Measurements from ENCODE around the gene CRMP1. TPM values are rescaled to one million over a fixed set of nuclear protein-coding genes. Genes with fewer than 3 reads are reported as not detected.

CRMP1 gene
- total and polyA plus RNA-seq, 2 experiments from 2014 or later = 1.3 TPM; not detected in 1

DNA sequence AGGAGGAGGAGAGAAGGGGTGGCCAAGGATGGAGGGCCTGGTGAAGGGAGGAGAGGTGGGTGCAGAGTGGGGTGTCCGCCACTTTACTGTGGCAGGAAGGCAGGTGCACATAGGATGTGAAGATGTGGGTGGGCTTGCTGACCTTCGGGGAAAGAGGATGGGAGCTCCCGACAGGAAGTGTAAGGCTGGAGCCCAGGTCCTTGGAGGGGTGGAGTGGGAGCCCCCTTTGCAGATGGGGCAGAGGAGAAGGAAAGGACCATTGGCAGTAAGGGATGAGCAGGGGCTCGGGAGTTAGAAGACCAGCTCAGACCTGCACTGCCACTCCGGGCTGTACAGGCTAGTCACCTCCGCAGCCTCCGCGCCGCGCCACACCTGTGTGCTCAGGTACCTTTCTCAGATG, 92.4 kb downstream of the CRMP1 start:
- Histone ChIP-seq H3K9me2 (ENCODE audit: insufficient read depth) (no peaks in the 10 kb centered on the region), H3F3A (ENCODE audit: insufficient read depth) (no peaks in the 10 kb centered on the region), H3K36me3 (ENCODE audit: low read depth) (peaks cover 43% of the 10 kb centered on the region), H3K4me1 (ENCODE audit: insufficient read depth) (no peaks in the 10 kb centered on the region), H3K27ac (no peak overlapping the region), H2AFZ (no peak overlapping the region), H3K9me3 (ENCODE audit: low read depth) (no peaks in the 10 kb centered on the region), H3K79me2 (ENCODE audit: insufficient read depth) (no peaks in the 10 kb centered on the region), H3K9ac (no peak overlapping the region), H3K27me3 (replicated peaks; ENCODE audit: insufficient read depth) (no peaks in the 10 kb centered on the region), H3K4me3 (no peak overlapping the region), H4K20me1 (ENCODE audit: insufficient read depth) (no peaks in the 10 kb centered on the region), H3K4me2 (ENCODE audit: unreplicated experiment) (no peak overlapping the region)
- in situ Hi-C loops (cut with MboI) = loop anchor here (25.0 kb wide), 1 partner anchor 763 kb away; no protein-coding TSS in a partner anchor
- TF ChIP-seq EZH2 (IDR thresholded peaks at IDR 0.05; ENCODE audit: insufficient read depth, poor library complexity, severe bottlenecking) = no peak
- TF ChIP-seq EZH2phosphoT487 (IDR thresholded peaks at IDR 0.05; ENCODE audit: insufficient read depth, low read depth) = no peak
- WGBS, 2 experiments (ENCODE audit: low coverage in 1 of 2, low lambda C conversion rate in 2 of 2, missing lambda C conversion rate in 2 of 2) = 96 to 97% methylated on average over 9 to 10 of the region's 10 CpGs
- DNase-seq = no peak

DNA sequence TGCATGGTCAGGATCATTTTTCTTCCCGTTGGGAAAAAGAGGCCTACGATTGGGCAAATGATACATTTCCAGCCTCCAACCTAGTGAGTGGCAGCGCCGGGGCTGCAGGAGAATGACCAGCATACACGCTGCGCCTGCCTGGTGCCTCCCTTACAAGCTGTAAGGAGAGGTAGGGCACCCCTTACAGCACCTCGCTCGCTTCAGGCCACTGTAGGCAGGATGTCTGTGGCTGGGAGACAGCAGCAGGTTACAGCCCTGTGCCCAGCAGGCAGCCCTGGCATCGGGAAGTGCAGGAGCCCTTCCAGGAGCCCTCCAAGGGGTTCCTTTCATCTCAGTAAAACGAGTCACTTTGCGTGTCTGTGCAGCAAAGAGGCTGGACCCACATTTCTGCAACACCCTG, 93.5 kb downstream of the CRMP1 start:
- Histone ChIP-seq H3K4me1 (ENCODE audit: insufficient read depth) (no peaks in the 10 kb centered on the region), H3K79me2 (ENCODE audit: insufficient read depth) (no peaks in the 10 kb centered on the region), H4K20me1 (ENCODE audit: insufficient read depth) (no peaks in the 10 kb centered on the region), H3K36me3 (ENCODE audit: low read depth) (peaks cover 52% of the 10 kb centered on the region), H3K9ac (no peak overlapping the region), H3K4me3 (no peak overlapping the region), H3F3A (ENCODE audit: insufficient read depth) (no peaks in the 10 kb centered on the region), H3K9me2 (ENCODE audit: insufficient read depth) (no peaks in the 10 kb centered on the region), H3K27me3 (replicated peaks; ENCODE audit: insufficient read depth) (no peaks in the 10 kb centered on the region), H3K4me2 (ENCODE audit: unreplicated experiment) (no peak overlapping the region), H2AFZ (no peak overlapping the region), H3K9me3 (ENCODE audit: low read depth) (no peaks in the 10 kb centered on the region), H3K27ac (no peak overlapping the region)
- no peak for DNase-seq
- in situ Hi-C loops (cut with MboI) = no loop called here
- TF ChIP-seq EZH2phosphoT487 (IDR thresholded peaks at IDR 0.05; ENCODE audit: insufficient read depth, low read depth) = no peak
- no peak for TF ChIP-seq EZH2 (IDR thresholded peaks at IDR 0.05; ENCODE audit: insufficient read depth, poor library complexity, severe bottlenecking)
- 90 to 93% methylated on average over 11 of the region's 11 CpGs for WGBS, 2 experiments (ENCODE audit: low coverage in 1 of 2, low lambda C conversion rate in 2 of 2, missing lambda C conversion rate in 2 of 2)

DNA sequence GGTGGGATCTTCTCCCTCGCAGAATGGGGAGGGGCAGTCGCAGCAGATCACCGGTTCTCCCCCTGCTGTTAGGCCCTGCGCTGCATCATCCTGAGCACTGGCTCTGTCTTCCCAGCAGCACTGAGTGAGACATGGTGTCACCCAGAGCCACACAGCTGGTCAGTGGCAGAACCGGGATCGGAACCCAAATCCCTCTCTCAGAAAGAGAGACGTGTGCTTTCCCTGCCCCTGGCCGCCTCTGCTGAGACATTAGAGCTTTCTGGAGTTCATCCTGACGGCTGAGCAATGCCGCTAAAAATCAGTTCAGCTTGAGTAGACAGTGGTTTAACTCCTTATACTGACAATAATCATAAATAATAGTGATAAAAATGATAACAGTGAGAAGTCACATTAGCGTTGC, 93.9 kb downstream of the CRMP1 start:
- in situ Hi-C loops (cut with MboI) = no loop called here
- Histone ChIP-seq H3K27ac (no peak overlapping the region), H3K4me3 (no peak overlapping the region), H3K4me1 (ENCODE audit: insufficient read depth) (no peaks in the 10 kb centered on the region), H3K9me2 (ENCODE audit: insufficient read depth) (no peaks in the 10 kb centered on the region), H4K20me1 (ENCODE audit: insufficient read depth) (no peaks in the 10 kb centered on the region), H3K4me2 (ENCODE audit: unreplicated experiment) (no peak overlapping the region), H2AFZ (no peak overlapping the region), H3K79me2 (ENCODE audit: insufficient read depth) (no peaks in the 10 kb centered on the region), H3K27me3 (replicated peaks; ENCODE audit: insufficient read depth) (no peaks in the 10 kb centered on the region), H3F3A (ENCODE audit: insufficient read depth) (no peaks in the 10 kb centered on the region), H3K36me3 (ENCODE audit: low read depth) (peaks cover 52% of the 10 kb centered on the region), H3K9ac (no peak overlapping the region), H3K9me3 (ENCODE audit: low read depth) (no peaks in the 10 kb centered on the region)
- TF ChIP-seq EZH2phosphoT487 (IDR thresholded peaks at IDR 0.05; ENCODE audit: insufficient read depth, low read depth) = no peak
- no peak for TF ChIP-seq EZH2 (IDR thresholded peaks at IDR 0.05; ENCODE audit: insufficient read depth, poor library complexity, severe bottlenecking)
- no peak for DNase-seq
- 95 to 97% methylated on average over 11 of the region's 11 CpGs for WGBS, 2 experiments (ENCODE audit: low coverage in 1 of 2, low lambda C conversion rate in 2 of 2, missing lambda C conversion rate in 2 of 2)

GRCh38 chr4:5798462-5798861, 94.4 kb downstream of the CRMP1 start:
- H3K36me3 ChIP-seq (ENCODE audit: low read depth) = peaks cover 52% of the 10 kb centered on the region
- H3K4me3 ChIP-seq = no peak overlapping the region
- WGBS, 2 experiments (ENCODE audit: low coverage in 1 of 2, low lambda C conversion rate in 2 of 2, missing lambda C conversion rate in 2 of 2) = 29 to 43% methylated on average over 11 of the region's 11 CpGs

GRCh38 chr4:5797866-5798265, 95.0 kb downstream of the CRMP1 start:
- H3K36me3 ChIP-seq (ENCODE audit: low read depth) = peaks cover 48% of the 10 kb centered on the region

More at GRCh38 chr4:5798462-5798861, 94.4 kb downstream of the CRMP1 start:
- no peaks in the 10 kb centered on the region for H3K27me3 ChIP-seq (replicated peaks; ENCODE audit: insufficient read depth)
- no peak for TF ChIP-seq EZH2 (IDR thresholded peaks at IDR 0.05; ENCODE audit: insufficient read depth, poor library complexity, severe bottlenecking)
- TF ChIP-seq EZH2phosphoT487 (IDR thresholded peaks at IDR 0.05; ENCODE audit: insufficient read depth, low read depth) = no peak
- H3K4me1 ChIP-seq (ENCODE audit: insufficient read depth) = no peaks in the 10 kb centered on the region
- no peak overlapping the region for H2AFZ ChIP-seq
- no peaks in the 10 kb centered on the region for H4K20me1 ChIP-seq (ENCODE audit: insufficient read depth)
- H3K9ac ChIP-seq = no peak overlapping the region
- H3K27ac ChIP-seq = no peak overlapping the region
- in situ Hi-C loops (cut with MboI) = no loop called here
- no peaks in the 10 kb centered on the region for H3K9me2 ChIP-seq (ENCODE audit: insufficient read depth)
- no peak overlapping the region for H3K4me2 ChIP-seq (ENCODE audit: unreplicated experiment)
- H3K9me3 ChIP-seq (ENCODE audit: low read depth) = no peaks in the 10 kb centered on the region
- H3F3A ChIP-seq (ENCODE audit: insufficient read depth) = no peaks in the 10 kb centered on the region
- H3K79me2 ChIP-seq (ENCODE audit: insufficient read depth) = no peaks in the 10 kb centered on the region
- DNase-seq = peak; percentile 28

More at GRCh38 chr4:5797866-5798265, 95.0 kb downstream of the CRMP1 start:
- H2AFZ ChIP-seq = no peak overlapping the region
- no peak overlapping the region for H3K4me3 ChIP-seq
- TF ChIP-seq EZH2 (IDR thresholded peaks at IDR 0.05; ENCODE audit: insufficient read depth, poor library complexity, severe bottlenecking) = no peak
- TF ChIP-seq EZH2phosphoT487 (IDR thresholded peaks at IDR 0.05; ENCODE audit: insufficient read depth, low read depth) = no peak
- no peak for DNase-seq
- no peaks in the 10 kb centered on the region for H4K20me1 ChIP-seq (ENCODE audit: insufficient read depth)
- no peaks in the 10 kb centered on the region for H3K4me1 ChIP-seq (ENCODE audit: insufficient read depth)
- H3K9ac ChIP-seq = no peak overlapping the region
- no peaks in the 10 kb centered on the region for H3K9me2 ChIP-seq (ENCODE audit: insufficient read depth)
- no peaks in the 10 kb centered on the region for H3K79me2 ChIP-seq (ENCODE audit: insufficient read depth)
- no peaks in the 10 kb centered on the region for H3F3A ChIP-seq (ENCODE audit: insufficient read depth)
- no peak overlapping the region for H3K27ac ChIP-seq
- H3K9me3 ChIP-seq (ENCODE audit: low read depth) = no peaks in the 10 kb centered on the region
- H3K27me3 ChIP-seq (replicated peaks; ENCODE audit: insufficient read depth) = no peaks in the 10 kb centered on the region
- 92 to 94% methylated on average over 6 of the region's 6 CpGs for WGBS, 2 experiments (ENCODE audit: low coverage in 1 of 2, low lambda C conversion rate in 2 of 2, missing lambda C conversion rate in 2 of 2)
- in situ Hi-C loops (cut with MboI) = no loop called here
- H3K4me2 ChIP-seq (ENCODE audit: unreplicated experiment) = no peak overlapping the region
